ENCODE measurements around the gene TGFA.

DNA sequence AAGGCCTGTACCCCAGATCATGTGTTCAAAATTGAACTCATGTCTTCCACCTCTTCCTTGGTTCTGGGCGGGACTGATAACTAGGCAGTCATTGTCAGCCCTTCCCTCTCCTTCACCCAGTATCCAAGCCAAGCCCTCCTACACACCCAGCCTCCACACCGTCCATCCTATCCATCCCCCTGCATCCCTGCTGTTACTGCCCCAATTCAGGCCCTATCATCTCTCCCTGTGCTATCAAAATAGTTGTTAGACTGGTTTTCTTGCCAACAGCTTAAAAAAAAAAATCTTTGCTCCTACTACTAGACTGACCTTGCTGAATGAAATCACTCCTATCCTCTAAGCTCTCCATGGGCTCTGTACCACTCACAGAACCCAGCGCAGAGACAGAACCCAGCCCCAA is 32.8 kb downstream of the TGFA start:
- TF ChIP-seq ZNF350 (tag by site-specific recombination; IDR thresholded peaks at IDR 0.05), result no peak
- no peak for TF ChIP-seq ZNF701 (tag by site-specific recombination; IDR thresholded peaks at IDR 0.05)
- TF ChIP-seq, protein P1, sequence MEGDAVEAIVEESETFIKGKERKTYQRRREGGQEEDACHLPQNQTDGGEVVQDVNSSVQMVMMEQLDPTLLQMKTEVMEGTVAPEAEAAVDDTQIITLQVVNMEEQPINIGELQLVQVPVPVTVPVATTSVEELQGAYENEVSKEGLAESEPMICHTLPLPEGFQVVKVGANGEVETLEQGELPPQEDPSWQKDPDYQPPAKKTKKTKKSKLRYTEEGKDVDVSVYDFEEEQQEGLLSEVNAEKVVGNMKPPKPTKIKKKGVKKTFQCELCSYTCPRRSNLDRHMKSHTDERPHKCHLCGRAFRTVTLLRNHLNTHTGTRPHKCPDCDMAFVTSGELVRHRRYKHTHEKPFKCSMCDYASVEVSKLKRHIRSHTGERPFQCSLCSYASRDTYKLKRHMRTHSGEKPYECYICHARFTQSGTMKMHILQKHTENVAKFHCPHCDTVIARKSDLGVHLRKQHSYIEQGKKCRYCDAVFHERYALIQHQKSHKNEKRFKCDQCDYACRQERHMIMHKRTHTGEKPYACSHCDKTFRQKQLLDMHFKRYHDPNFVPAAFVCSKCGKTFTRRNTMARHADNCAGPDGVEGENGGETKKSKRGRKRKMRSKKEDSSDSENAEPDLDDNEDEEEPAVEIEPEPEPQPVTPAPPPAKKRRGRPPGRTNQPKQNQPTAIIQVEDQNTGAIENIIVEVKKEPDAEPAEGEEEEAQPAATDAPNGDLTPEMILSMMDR (tag by site-specific recombination; IDR thresholded peaks at IDR 0.05), result no peak
- TF ChIP-seq ZNF394 (tag by site-specific recombination; IDR thresholded peaks at IDR 0.05; ENCODE audit: borderline replicate concordance), result no peak
- TF ChIP-seq ZNF146 (tag by site-specific recombination; IDR thresholded peaks at IDR 0.05), result no peak
- TF ChIP-seq YY1 (tag by site-specific recombination; IDR thresholded peaks at IDR 0.05), result no peak
- TF ChIP-seq, protein P2, sequence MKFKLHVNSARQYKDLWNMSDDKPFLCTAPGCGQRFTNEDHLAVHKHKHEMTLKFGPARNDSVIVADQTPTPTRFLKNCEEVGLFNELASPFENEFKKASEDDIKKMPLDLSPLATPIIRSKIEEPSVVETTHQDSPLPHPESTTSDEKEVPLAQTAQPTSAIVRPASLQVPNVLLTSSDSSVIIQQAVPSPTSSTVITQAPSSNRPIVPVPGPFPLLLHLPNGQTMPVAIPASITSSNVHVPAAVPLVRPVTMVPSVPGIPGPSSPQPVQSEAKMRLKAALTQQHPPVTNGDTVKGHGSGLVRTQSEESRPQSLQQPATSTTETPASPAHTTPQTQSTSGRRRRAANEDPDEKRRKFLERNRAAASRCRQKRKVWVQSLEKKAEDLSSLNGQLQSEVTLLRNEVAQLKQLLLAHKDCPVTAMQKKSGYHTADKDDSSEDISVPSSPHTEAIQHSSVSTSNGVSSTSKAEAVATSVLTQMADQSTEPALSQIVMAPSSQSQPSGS (tag by site-specific recombination; IDR thresholded peaks at IDR 0.05; ENCODE audit: low read depth), result no peak
- TF ChIP-seq ZNF707 (tag by site-specific recombination; IDR thresholded peaks at IDR 0.05), result no peak
- no peak for TF ChIP-seq ZNF174 (tag by site-specific recombination; IDR thresholded peaks at IDR 0.05)

All from HEK293 (cell line).